ENCODE data around the gene GLB1L3. TPM values are rescaled to one million over a fixed set of nuclear protein-coding genes. Genes with fewer than 3 reads are reported as not detected.

Gene GLB1L3
- total RNA-seq, 1 experiment from 2014 or later, result 0.17 TPM

- BruUV-seq (replicated peaks), result no TSS peak
- CTCF ChIA-PET, result no interaction called here
- Histone ChIP-seq H3K4me1 (ENCODE audit: insufficient read depth, low read length, poor library complexity, severe bottlenecking) (no peaks in the 10 kb centered on the region), H3K36me3 (ENCODE audit: insufficient read depth, low read length, poor library complexity, severe bottlenecking) (no peaks in the 10 kb centered on the region), H3K27ac (ENCODE audit: low read depth, low read length, poor library complexity, severe bottlenecking) (no peak overlapping the region), H3K4me3 (ENCODE audit: low read depth, low read length, poor library complexity, severe bottlenecking) (no peak overlapping the region), H3K27me3 (replicated peaks; ENCODE audit: insufficient read depth, low read depth, low read length, poor library complexity) (no peaks in the 10 kb centered on the region), H3K9me3 (ENCODE audit: low read depth, low read length, poor library complexity, severe bottlenecking) (no peaks in the 10 kb centered on the region)
- intact Hi-C loops (cut with micrococcal nuclease; ENCODE audit: unreplicated experiment), result no loop called here
- DNase-seq (ENCODE audit: low spot score), result no peak
- TF ChIP-seq EZH2 (IDR thresholded peaks at IDR 0.05; ENCODE audit: borderline replicate concordance, low read depth, low read length, poor library complexity, severe bottlenecking), result no peak
- no peak for TF ChIP-seq CTCF (conservative IDR thresholded peaks at IDR 0.05; ENCODE audit: low read depth, low read length)
- POLR2A ChIA-PET (ENCODE audit: low non-redundant PET), result no interaction called here
These were observed 69.0 kb downstream of the GLB1L3 start for GRCh38 chr11:134345237-134345550.

GRCh38 chr11:134346101-134346975, 70.2 kb downstream of the GLB1L3 start:
- Histone ChIP-seq H3K27ac (ENCODE audit: low read depth, low read length, poor library complexity, severe bottlenecking) (no peak overlapping the region), H3K36me3 (ENCODE audit: insufficient read depth, low read length, poor library complexity, severe bottlenecking) (no peaks in the 10 kb centered on the region), H3K27me3 (replicated peaks; ENCODE audit: insufficient read depth, low read depth, low read length, poor library complexity) (no peaks in the 10 kb centered on the region), H3K4me3 (ENCODE audit: low read depth, low read length, poor library complexity, severe bottlenecking) (no peak overlapping the region), H3K9me3 (ENCODE audit: low read depth, low read length, poor library complexity, severe bottlenecking) (no peaks in the 10 kb centered on the region), H3K4me1 (ENCODE audit: insufficient read depth, low read length, poor library complexity, severe bottlenecking) (no peaks in the 10 kb centered on the region)
- no peak for DNase-seq (ENCODE audit: low spot score)
- intact Hi-C loops (cut with micrococcal nuclease; ENCODE audit: unreplicated experiment), result no loop called here
- no TSS peak for BruUV-seq (replicated peaks)
- TF ChIP-seq CTCF (conservative IDR thresholded peaks at IDR 0.05; ENCODE audit: low read depth, low read length), result no peak
- no peak for TF ChIP-seq EZH2 (IDR thresholded peaks at IDR 0.05; ENCODE audit: borderline replicate concordance, low read depth, low read length, poor library complexity, severe bottlenecking)
- POLR2A ChIA-PET (ENCODE audit: low non-redundant PET), result no interaction called here
- CTCF ChIA-PET, result no interaction called here

GRCh38 chr11:134346976-134347350, 70.8 kb downstream of the GLB1L3 start:
- BruUV-seq (replicated peaks), result no TSS peak
- Histone ChIP-seq H3K27ac (ENCODE audit: low read depth, low read length, poor library complexity, severe bottlenecking) (no peak overlapping the region), H3K9me3 (ENCODE audit: low read depth, low read length, poor library complexity, severe bottlenecking) (no peaks in the 10 kb centered on the region), H3K4me1 (ENCODE audit: insufficient read depth, low read length, poor library complexity, severe bottlenecking) (no peaks in the 10 kb centered on the region), H3K27me3 (replicated peaks; ENCODE audit: insufficient read depth, low read depth, low read length, poor library complexity) (no peaks in the 10 kb centered on the region), H3K36me3 (ENCODE audit: insufficient read depth, low read length, poor library complexity, severe bottlenecking) (no peaks in the 10 kb centered on the region), H3K4me3 (ENCODE audit: low read depth, low read length, poor library complexity, severe bottlenecking) (no peak overlapping the region)
- POLR2A ChIA-PET (ENCODE audit: low non-redundant PET), result no interaction called here
- TF ChIP-seq CTCF (conservative IDR thresholded peaks at IDR 0.05; ENCODE audit: low read depth, low read length) (no peak), EZH2 (IDR thresholded peaks at IDR 0.05; ENCODE audit: borderline replicate concordance, low read depth, low read length, poor library complexity, severe bottlenecking) (no peak)
- CTCF ChIA-PET, result no interaction called here
- intact Hi-C loops (cut with micrococcal nuclease; ENCODE audit: unreplicated experiment), result no loop called here
- DNase-seq (ENCODE audit: low spot score), result no peak
